Neuron (in vitro differentiated cells): ENCODE data around the gene PFKFB1.

Source experiments
- H2AFZ ChIP-seq: one replicate; pipeline ENCODE4 v1.6.1; 2013; ENCODE audit warnings: low read depth, mild to moderate bottlenecking, inconsistent platforms, low read length, moderate library complexity
- H3K27me3 ChIP-seq: one replicate; pipeline ENCODE4 v1.6.1; 2013; ENCODE audit warnings: low read length; ENCODE audit not compliant: insufficient read depth
- H3K36me3 ChIP-seq: one replicate; pipeline ENCODE4 v1.6.1; 2013; ENCODE audit warnings: low read length; ENCODE audit not compliant: insufficient read depth
- H3K4me1 ChIP-seq: one replicate; pipeline ENCODE4 v1.6.1; 2013; ENCODE audit warnings: low read length; ENCODE audit not compliant: insufficient read depth
- H3K4me3 ChIP-seq: 2 replicates; pipeline ENCODE4 v1.5.1; 2013; ENCODE audit warnings: mild to moderate bottlenecking, low read length, moderate library complexity
- H3K9me3 ChIP-seq: one replicate; pipeline ENCODE4 v1.6.1; 2013; ENCODE audit warnings: low read length

The PFKFB1 gene

GRCh38 chrX:54994099-54994498, at the start of gene PFKFB1:
Gene PFKFB1, minus strand, starts transcription at chrX:54994188. Its CDS starts 181 bp downstream, at chrX:54994007.
- Histone ChIP-seq H3K27me3 (no peaks in the 10 kb centered on the region), H2AFZ (no peak within 1 kb of the TSS), H3K4me1 (no peaks in the 10 kb centered on the region), H3K4me3 (no peak within 1 kb of the TSS), H3K9me3 (no peaks in the 10 kb centered on the region), H3K36me3 (no peaks in the 10 kb centered on the region)

GRCh38 chrX:55041514-55041913, 47.5 kb upstream of the PFKFB1 start:
- H2AFZ ChIP-seq: no peak overlapping the region
- no peak overlapping the region for H3K4me3 ChIP-seq
- no peaks in the 10 kb centered on the region for H3K4me1 ChIP-seq
- no peaks in the 10 kb centered on the region for H3K36me3 ChIP-seq
- H3K9me3 ChIP-seq: no peaks in the 10 kb centered on the region
- no peaks in the 10 kb centered on the region for H3K27me3 ChIP-seq

GRCh38 chrX:55039471-55039870, 45.5 kb upstream of the PFKFB1 start:
- Histone ChIP-seq H3K4me1 (no peaks in the 10 kb centered on the region), H3K27me3 (no peaks in the 10 kb centered on the region), H3K9me3 (no peaks in the 10 kb centered on the region), H3K36me3 (no peaks in the 10 kb centered on the region), H2AFZ (no peak overlapping the region), H3K4me3 (no peak overlapping the region)

GRCh38 chrX:55033429-55033828, 39.4 kb upstream of the PFKFB1 start:
- H2AFZ ChIP-seq: no peak overlapping the region
- no peaks in the 10 kb centered on the region for H3K4me1 ChIP-seq
- peaks cover 5% of the 10 kb centered on the region for H3K27me3 ChIP-seq
- no peaks in the 10 kb centered on the region for H3K36me3 ChIP-seq
- no peak overlapping the region for H3K4me3 ChIP-seq
- H3K9me3 ChIP-seq: no peaks in the 10 kb centered on the region

GRCh38 chrX:55030271-55031205, 36.5 kb upstream of the PFKFB1 start, which contains the start of gene ALAS2:
Gene ALAS2, minus strand, starts transcription at chrX:55030977. Its CDS starts 4,977 bp downstream, at chrX:55026000.
- Histone ChIP-seq H3K36me3 (no peaks in the 10 kb centered on the region), H2AFZ (no peak within 1 kb of the TSS), H3K27me3 (peaks cover 5% of the 10 kb centered on the region), H3K4me1 (no peaks in the 10 kb centered on the region), H3K4me3 (no peak within 1 kb of the TSS), H3K9me3 (no peaks in the 10 kb centered on the region)

GRCh38 chrX:55029291-55029690, 35.3 kb upstream of the PFKFB1 start:
- Histone ChIP-seq H3K4me1 (no peaks in the 10 kb centered on the region), H3K27me3 (peaks cover 5% of the 10 kb centered on the region), H2AFZ (no peak overlapping the region), H3K36me3 (no peaks in the 10 kb centered on the region), H3K4me3 (no peak overlapping the region), H3K9me3 (no peaks in the 10 kb centered on the region)

GRCh38 chrX:55028611-55029010, 34.6 kb upstream of the PFKFB1 start:
- Histone ChIP-seq H3K27me3 (peaks cover 5% of the 10 kb centered on the region), H3K4me1 (no peaks in the 10 kb centered on the region), H3K36me3 (no peaks in the 10 kb centered on the region)

GRCh38 chrX:55028040-55028439, 34.1 kb upstream of the PFKFB1 start:
- Histone ChIP-seq H3K36me3 (no peaks in the 10 kb centered on the region), H3K27me3 (peaks cover 5% of the 10 kb centered on the region), H2AFZ (no peak overlapping the region), H3K4me3 (no peak overlapping the region), H3K4me1 (no peaks in the 10 kb centered on the region), H3K9me3 (no peaks in the 10 kb centered on the region)

More at GRCh38 chrX:55028611-55029010, 34.6 kb upstream of the PFKFB1 start:
- no peak overlapping the region for H2AFZ ChIP-seq
- no peaks in the 10 kb centered on the region for H3K9me3 ChIP-seq
- no peak overlapping the region for H3K4me3 ChIP-seq

GRCh38 chrX:55026840-55027239, 32.9 kb upstream of the PFKFB1 start:
- peaks cover 5% of the 10 kb centered on the region for H3K27me3 ChIP-seq
- H3K9me3 ChIP-seq: no peaks in the 10 kb centered on the region
- no peaks in the 10 kb centered on the region for H3K36me3 ChIP-seq
- H3K4me1 ChIP-seq: no peaks in the 10 kb centered on the region
- no peak overlapping the region for H3K4me3 ChIP-seq
- H2AFZ ChIP-seq: no peak overlapping the region

GRCh38 chrX:55026143-55026542, 32.2 kb upstream of the PFKFB1 start:
- Histone ChIP-seq H3K36me3 (no peaks in the 10 kb centered on the region), H2AFZ (no peak overlapping the region), H3K4me1 (no peaks in the 10 kb centered on the region), H3K4me3 (no peak overlapping the region), H3K27me3 (peaks cover 5% of the 10 kb centered on the region), H3K9me3 (no peaks in the 10 kb centered on the region)

GRCh38 chrX:55014897-55015299, 20.9 kb upstream of the PFKFB1 start:
- Histone ChIP-seq H3K27me3 (no peaks in the 10 kb centered on the region), H3K36me3 (no peaks in the 10 kb centered on the region), H3K9me3 (no peaks in the 10 kb centered on the region), H2AFZ (no peak overlapping the region), H3K4me3 (no peak overlapping the region), H3K4me1 (no peaks in the 10 kb centered on the region)

- H3K27me3 ChIP-seq: no peaks in the 10 kb centered on the region
- no peak overlapping the region for H3K4me3 ChIP-seq
- no peaks in the 10 kb centered on the region for H3K9me3 ChIP-seq
- H2AFZ ChIP-seq: no peak overlapping the region
- H3K36me3 ChIP-seq: peaks cover 4% of the 10 kb centered on the region
- H3K4me1 ChIP-seq: no peaks in the 10 kb centered on the region
Observed at GRCh38 chrX:55011294-55011693, 17.3 kb upstream of the PFKFB1 start.

GRCh38 chrX:55008571-55009358, 14.8 kb upstream of the PFKFB1 start:
- H3K36me3 ChIP-seq: peaks cover 21% of the 10 kb centered on the region
- no peak overlapping the region for H3K4me3 ChIP-seq
- H3K4me1 ChIP-seq: no peaks in the 10 kb centered on the region
- no peaks in the 10 kb centered on the region for H3K9me3 ChIP-seq
- no peak overlapping the region for H2AFZ ChIP-seq
- no peaks in the 10 kb centered on the region for H3K27me3 ChIP-seq
